ENCODE data around the gene CD8B. TPM values are rescaled to one million over a fixed set of nuclear protein-coding genes. Genes with fewer than 3 reads are reported as not detected.
"Not testable (repeated sequence)": the region's sequence is repeated elsewhere in the genome, so short reads cannot be mapped to it uniquely, and the experiment has no call there.

CD8B gene
- 1 to 10 TPM in 1 of 4 donors, not detected in 3; 5.1 TPM for total RNA-seq

- peaks cover 18% of the 10 kb centered on the region for H3K27me3 ChIP-seq
- H3K9me3 ChIP-seq; H3K36me3 ChIP-seq; DNase-seq; H3K27ac ChIP-seq; intact Hi-C loops (cut with DNase I; ENCODE audit: low total_unique reads); H3K4me1 ChIP-seq; in situ Hi-C loops (cut with MboI; ENCODE audit: low pct_ligation_motif_present in 1 of 4, low pct_unique_long_range_greater_than_20kb in 1 of 4, low sequenced_read_pairs in 3 of 4): not testable (repeated sequence)
- H3K4me3 ChIP-seq: peak within 1 kb of the TSS in 3 of 4 donors; percentile 18 to 43 (median 26)
- WGBS, 2 donors (ENCODE audit: low coverage in 1 of 2): 2 to 30% methylated on average over 2 to 13 of the region's 55 CpGs
These were observed at the start of gene CD8B for GRCh38 chr2:86861628-86862379. Gene CD8B (minus strand): TSS chr2:86861886. CDS start chr2:86861865, 21 bp downstream.

- H3K4me1 ChIP-seq; in situ Hi-C loops (cut with MboI; ENCODE audit: low pct_ligation_motif_present in 1 of 4, low pct_unique_long_range_greater_than_20kb in 1 of 4, low sequenced_read_pairs in 3 of 4); H3K9me3 ChIP-seq; DNase-seq; H3K36me3 ChIP-seq; H3K27ac ChIP-seq; H3K27me3 ChIP-seq; intact Hi-C loops (cut with DNase I; ENCODE audit: low total_unique reads); H3K4me3 ChIP-seq: not testable (repeated sequence)
- WGBS, 2 donors (ENCODE audit: low coverage in 1 of 2): no CpG with 5 or more reads among the region's 1 CpG
These were observed 44.2 kb upstream of the CD8B start for GRCh38 chr2:86905868-86906267.

- in situ Hi-C loops (cut with MboI; ENCODE audit: low pct_ligation_motif_present in 1 of 4, low pct_unique_long_range_greater_than_20kb in 1 of 4, low sequenced_read_pairs in 3 of 4); H3K9me3 ChIP-seq; intact Hi-C loops (cut with DNase I; ENCODE audit: low total_unique reads); H3K4me3 ChIP-seq; H3K4me1 ChIP-seq; H3K27me3 ChIP-seq; H3K27ac ChIP-seq; DNase-seq; H3K36me3 ChIP-seq: not testable (repeated sequence)
- WGBS, 2 donors (ENCODE audit: low coverage in 1 of 2): 63 to 65% methylated on average over 3 to 4 of the region's 4 CpGs
These were observed 39.0 kb upstream of the CD8B start for GRCh38 chr2:86900687-86901086.

- intact Hi-C loops (cut with DNase I; ENCODE audit: low total_unique reads); H3K27ac ChIP-seq; H3K4me1 ChIP-seq; H3K4me3 ChIP-seq; in situ Hi-C loops (cut with MboI; ENCODE audit: low pct_ligation_motif_present in 1 of 4, low pct_unique_long_range_greater_than_20kb in 1 of 4, low sequenced_read_pairs in 3 of 4); H3K36me3 ChIP-seq; DNase-seq; H3K27me3 ChIP-seq; H3K9me3 ChIP-seq: not testable (repeated sequence)
- no CpG with 5 or more reads among the region's 3 CpGs for WGBS, 2 donors (ENCODE audit: low coverage in 1 of 2)
These were observed 24.3 kb upstream of the CD8B start for GRCh38 chr2:86886026-86886425.

- DNase-seq; intact Hi-C loops (cut with DNase I; ENCODE audit: low total_unique reads); H3K9me3 ChIP-seq; H3K27me3 ChIP-seq; in situ Hi-C loops (cut with MboI; ENCODE audit: low pct_ligation_motif_present in 1 of 4, low pct_unique_long_range_greater_than_20kb in 1 of 4, low sequenced_read_pairs in 3 of 4); H3K36me3 ChIP-seq; H3K4me1 ChIP-seq; H3K27ac ChIP-seq; H3K4me3 ChIP-seq: not testable (repeated sequence)
- WGBS, 2 donors (ENCODE audit: low coverage in 1 of 2): 68 to 83% methylated on average over 1 to 2 of the region's 2 CpGs
These were observed 21.2 kb upstream of the CD8B start for GRCh38 chr2:86882865-86883264.

- in situ Hi-C loops (cut with MboI; ENCODE audit: low pct_ligation_motif_present in 1 of 4, low pct_unique_long_range_greater_than_20kb in 1 of 4, low sequenced_read_pairs in 3 of 4); DNase-seq; H3K27ac ChIP-seq; H3K9me3 ChIP-seq; H3K36me3 ChIP-seq; intact Hi-C loops (cut with DNase I; ENCODE audit: low total_unique reads); H3K4me3 ChIP-seq; H3K27me3 ChIP-seq; H3K4me1 ChIP-seq: not testable (repeated sequence)
- WGBS, 2 donors (ENCODE audit: low coverage in 1 of 2): 67 to 91% methylated on average over 1 to 5 of the region's 5 CpGs
These were observed 20.5 kb upstream of the CD8B start for GRCh38 chr2:86882118-86882665.

GRCh38 chr2:86878986-86879385 lies 17.3 kb upstream of the CD8B start:
- DNase-seq; H3K27me3 ChIP-seq; H3K4me3 ChIP-seq; H3K9me3 ChIP-seq; H3K27ac ChIP-seq; intact Hi-C loops (cut with DNase I; ENCODE audit: low total_unique reads); H3K4me1 ChIP-seq; in situ Hi-C loops (cut with MboI; ENCODE audit: low pct_ligation_motif_present in 1 of 4, low pct_unique_long_range_greater_than_20kb in 1 of 4, low sequenced_read_pairs in 3 of 4); H3K36me3 ChIP-seq: not testable (repeated sequence)
- WGBS, 2 donors (ENCODE audit: low coverage in 1 of 2): 85 to 100% methylated on average over 1 of the region's 1 CpG

DNA sequence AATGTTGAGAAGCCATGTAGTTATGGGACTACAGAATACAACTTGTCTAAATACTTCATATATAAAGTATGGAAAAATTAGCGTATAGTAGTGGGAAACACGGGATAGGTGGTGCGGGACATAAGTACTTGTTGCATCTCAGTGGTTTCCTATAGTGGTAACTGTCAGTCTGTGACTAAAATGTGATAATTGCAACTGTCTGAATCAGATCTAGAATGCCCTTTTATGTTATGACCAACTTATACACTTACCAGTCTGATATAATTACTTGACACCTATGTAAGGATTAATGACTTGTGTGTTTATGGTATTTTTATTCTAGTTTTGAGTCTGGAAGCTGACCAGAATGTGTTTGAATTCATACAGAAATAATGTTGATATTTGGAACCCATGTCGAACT lies 9.3 kb upstream of the CD8B start:
- H3K36me3 ChIP-seq; H3K27me3 ChIP-seq; DNase-seq; H3K4me1 ChIP-seq; intact Hi-C loops (cut with DNase I; ENCODE audit: low total_unique reads); H3K9me3 ChIP-seq; H3K4me3 ChIP-seq; in situ Hi-C loops (cut with MboI; ENCODE audit: low pct_ligation_motif_present in 1 of 4, low pct_unique_long_range_greater_than_20kb in 1 of 4, low sequenced_read_pairs in 3 of 4); H3K27ac ChIP-seq: not testable (repeated sequence)
- 79 to 100% methylated on average over 1 of the region's 4 CpGs for WGBS, 2 donors (ENCODE audit: low coverage in 1 of 2)

DNA sequence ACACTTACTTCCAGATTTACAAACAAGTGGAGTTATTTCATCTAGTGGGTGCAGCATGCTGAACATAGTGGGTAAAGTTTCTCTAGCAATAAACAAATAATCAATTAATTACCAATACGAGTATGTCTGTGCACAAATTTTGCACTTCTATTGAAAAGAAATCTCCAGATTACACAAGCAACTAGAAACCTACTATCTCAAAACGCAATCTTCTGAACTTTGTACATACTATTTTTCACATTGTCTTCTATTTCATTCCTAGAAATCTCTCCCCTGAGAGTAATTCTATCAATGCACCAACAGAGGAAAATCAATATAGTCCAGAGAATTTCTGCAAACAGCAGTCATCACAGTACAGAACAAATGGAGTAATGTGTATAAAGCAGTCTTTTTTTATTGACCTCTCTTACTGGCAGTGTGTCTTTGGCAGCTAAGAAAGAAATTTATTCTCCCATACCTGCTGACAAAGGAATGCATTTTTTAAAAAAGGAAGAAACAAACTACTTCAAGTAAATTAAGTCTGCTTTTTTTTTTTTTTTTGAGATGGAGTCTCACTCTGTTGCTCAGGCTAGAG lies 7.3 kb upstream of the CD8B start:
- WGBS, 2 donors (ENCODE audit: low coverage in 1 of 2): 75 to 78% methylated on average over 1 to 2 of the region's 2 CpGs
- in situ Hi-C loops (cut with MboI; ENCODE audit: low pct_ligation_motif_present in 1 of 4, low pct_unique_long_range_greater_than_20kb in 1 of 4, low sequenced_read_pairs in 3 of 4); H3K36me3 ChIP-seq; intact Hi-C loops (cut with DNase I; ENCODE audit: low total_unique reads); DNase-seq; H3K9me3 ChIP-seq; H3K27ac ChIP-seq; H3K4me3 ChIP-seq; H3K4me1 ChIP-seq; H3K27me3 ChIP-seq: not testable (repeated sequence)

GRCh38 chr2:86862380-86862703 lies 656 bp upstream of the CD8B start:
- H3K4me1 ChIP-seq; DNase-seq; H3K4me3 ChIP-seq; intact Hi-C loops (cut with DNase I; ENCODE audit: low total_unique reads); H3K36me3 ChIP-seq; H3K9me3 ChIP-seq; in situ Hi-C loops (cut with MboI; ENCODE audit: low pct_ligation_motif_present in 1 of 4, low pct_unique_long_range_greater_than_20kb in 1 of 4, low sequenced_read_pairs in 3 of 4); H3K27ac ChIP-seq: not testable (repeated sequence)
- 76% methylated on average over 7 of the region's 12 CpGs; no CpG with 5 or more reads in 1 of the 2 donors for WGBS, 2 donors (ENCODE audit: low coverage in 1 of 2)
- H3K27me3 ChIP-seq: peaks cover 18% of the 10 kb centered on the region

DNA sequence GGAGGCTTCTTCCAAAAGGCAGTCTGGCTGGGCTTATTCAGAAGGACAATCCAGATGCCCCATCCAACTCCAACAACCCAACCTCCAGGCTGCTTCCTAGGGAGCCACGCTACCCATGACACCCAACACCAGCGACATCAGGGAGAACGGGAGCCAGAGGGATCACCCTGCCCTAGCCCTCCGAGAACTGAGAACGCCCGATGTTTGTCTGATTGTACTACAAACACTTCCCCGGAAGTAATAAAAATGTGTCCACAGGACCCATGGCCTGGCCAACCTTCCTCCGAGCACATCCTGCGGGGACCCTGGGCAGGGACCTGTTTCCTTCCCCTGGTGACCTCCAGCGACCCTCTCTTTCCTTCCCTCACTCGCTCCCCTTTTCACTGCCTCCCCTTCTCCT lies 511 bp downstream of the CD8B start:
- H3K4me1 ChIP-seq; DNase-seq; intact Hi-C loops (cut with DNase I; ENCODE audit: low total_unique reads); H3K36me3 ChIP-seq; H3K27ac ChIP-seq; H3K9me3 ChIP-seq; in situ Hi-C loops (cut with MboI; ENCODE audit: low pct_ligation_motif_present in 1 of 4, low pct_unique_long_range_greater_than_20kb in 1 of 4, low sequenced_read_pairs in 3 of 4): not testable (repeated sequence)
- Histone ChIP-seq H3K27me3 (peaks cover 18% of the 10 kb centered on the region), H3K4me3 (peak overlapping the region in 3 of 4 donors; percentile 18 to 43 (median 26))
- WGBS, 2 donors (ENCODE audit: low coverage in 1 of 2): 11 to 43% methylated on average over 3 to 11 of the region's 11 CpGs

Data from transverse colon (tissue), 4 donors.